ENCODE measurements around the gene TMPRSS11A.

DNA sequence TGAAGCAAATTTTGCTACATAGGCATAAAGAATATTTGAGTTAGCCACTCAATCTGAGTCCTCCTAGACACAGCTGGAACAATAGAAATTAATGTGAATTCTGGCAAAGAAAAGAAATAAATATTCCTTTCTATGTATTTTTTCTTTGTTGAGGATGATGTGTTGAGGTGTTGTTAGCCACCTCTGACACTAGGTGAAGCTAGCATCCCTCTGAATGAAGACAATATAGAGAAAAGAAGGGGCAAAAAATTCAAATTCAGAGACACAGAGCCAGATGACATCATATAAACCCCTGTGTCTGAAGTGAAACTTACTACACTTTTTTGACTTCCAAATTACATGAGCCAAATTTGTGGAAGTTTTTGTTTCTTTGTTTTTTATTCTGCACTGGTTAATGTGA is 44.9 kb downstream of the TMPRSS11A start:
- TF ChIP-seq POLR2A (IDR thresholded peaks at IDR 0.05) = no peak
- TF ChIP-seq, protein P1, sequence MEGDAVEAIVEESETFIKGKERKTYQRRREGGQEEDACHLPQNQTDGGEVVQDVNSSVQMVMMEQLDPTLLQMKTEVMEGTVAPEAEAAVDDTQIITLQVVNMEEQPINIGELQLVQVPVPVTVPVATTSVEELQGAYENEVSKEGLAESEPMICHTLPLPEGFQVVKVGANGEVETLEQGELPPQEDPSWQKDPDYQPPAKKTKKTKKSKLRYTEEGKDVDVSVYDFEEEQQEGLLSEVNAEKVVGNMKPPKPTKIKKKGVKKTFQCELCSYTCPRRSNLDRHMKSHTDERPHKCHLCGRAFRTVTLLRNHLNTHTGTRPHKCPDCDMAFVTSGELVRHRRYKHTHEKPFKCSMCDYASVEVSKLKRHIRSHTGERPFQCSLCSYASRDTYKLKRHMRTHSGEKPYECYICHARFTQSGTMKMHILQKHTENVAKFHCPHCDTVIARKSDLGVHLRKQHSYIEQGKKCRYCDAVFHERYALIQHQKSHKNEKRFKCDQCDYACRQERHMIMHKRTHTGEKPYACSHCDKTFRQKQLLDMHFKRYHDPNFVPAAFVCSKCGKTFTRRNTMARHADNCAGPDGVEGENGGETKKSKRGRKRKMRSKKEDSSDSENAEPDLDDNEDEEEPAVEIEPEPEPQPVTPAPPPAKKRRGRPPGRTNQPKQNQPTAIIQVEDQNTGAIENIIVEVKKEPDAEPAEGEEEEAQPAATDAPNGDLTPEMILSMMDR (IDR thresholded peaks at IDR 0.05) = peak in 1 of 6 experiments; percentile 13

Measured in adrenal gland (tissue), 5 donors.